ENCODE results near the gene RTL3. TPM values are rescaled to one million over a fixed set of nuclear protein-coding genes. Genes with fewer than 3 reads are reported as not detected.

Gene RTL3
- polyA plus RNA-seq, 2 of the 4 experiments (the other 2 are of a cell fraction), result not detected

DNA sequence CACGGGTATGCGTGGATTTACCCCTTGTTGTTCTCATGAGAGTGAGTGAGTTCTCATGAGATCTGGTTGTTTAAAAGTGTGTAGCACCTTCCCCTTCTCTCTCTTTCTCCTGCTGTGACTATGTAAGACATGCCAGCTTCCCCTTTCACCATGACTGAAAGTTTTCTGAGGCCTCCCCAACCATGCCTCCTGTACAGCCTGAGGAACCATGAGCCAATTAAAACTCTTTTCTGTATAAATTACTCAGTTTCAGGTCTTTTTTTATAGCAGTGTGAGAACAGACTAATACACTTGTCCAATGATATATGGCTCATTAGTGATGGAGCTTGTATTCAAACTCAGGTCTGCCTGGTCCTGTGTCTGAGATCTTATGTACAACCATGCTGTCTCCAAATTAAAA lies 28.5 kb upstream of the RTL3 start:
- Histone ChIP-seq H3K4me1 (no peaks in the 10 kb centered on the region), H3K9me3 (no peaks in the 10 kb centered on the region), H3K4me2 (no peak overlapping the region), H3K4me3 (no peak overlapping the region), H3K27ac (no peak overlapping the region)
- DNase-seq (ENCODE audit: low read depth in 1 of 2, low spot score in 1 of 2) (no peak), ATAC-seq (no peak), FAIRE-seq (no peak)
- POLR2A ChIA-PET, result no interaction called here
- TF ChIP-seq ZFP36 (IDR thresholded peaks at IDR 0.05; ENCODE audit: borderline replicate concordance, partially characterized antibody) (no peak), MYC (IDR thresholded peaks at IDR 0.05; ENCODE audit: borderline replicate concordance, low read length) (no peak), FOSB (CRISPR knock-in tag; IDR thresholded peaks at IDR 0.05) (no peak)
- 82% methylated on average over 2 of the region's 2 CpGs for WGBS (ENCODE audit: missing lambda C conversion rate)
- CTCF ChIA-PET, result no interaction called here

DNA sequence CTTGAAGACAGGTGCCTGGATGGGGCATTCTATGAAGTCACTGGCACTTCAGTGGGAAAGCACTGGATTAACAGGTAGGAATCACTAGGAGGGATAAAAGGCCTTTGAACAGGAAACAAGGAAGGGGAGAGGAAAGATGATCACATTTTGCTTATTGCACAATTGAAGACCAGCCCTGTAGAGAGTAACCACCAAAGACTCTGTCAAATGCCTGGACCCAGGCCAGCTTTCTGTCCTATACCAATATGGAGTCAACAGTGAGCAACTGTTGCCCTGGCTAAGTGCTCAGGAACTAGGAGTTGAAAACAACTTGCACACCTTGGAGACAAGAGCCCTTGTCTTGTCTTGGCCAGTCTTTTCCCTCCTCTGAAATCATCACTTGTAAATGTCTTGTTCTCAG lies 14.1 kb upstream of the RTL3 start:
- Histone ChIP-seq H3K27ac (no peak overlapping the region), H3K4me1 (no peaks in the 10 kb centered on the region), H3K4me2 (no peak overlapping the region), H3K4me3 (no peak overlapping the region), H3K9me3 (no peaks in the 10 kb centered on the region)
- FAIRE-seq (no peak), ATAC-seq (no peak), DNase-seq (ENCODE audit: low read depth in 1 of 2, low spot score in 1 of 2) (no peak)
- TF ChIP-seq ELK1 (IDR thresholded peaks at IDR 0.05; ENCODE audit: low read depth, low read length), result no peak
- no peak for TF ChIP-seq SREBF2 (IDR thresholded peaks at IDR 0.05)
- no peak for TF ChIP-seq HMGXB4 (CRISPR knock-in tag; IDR thresholded peaks at IDR 0.05; ENCODE audit: borderline replicate concordance)
- TF ChIP-seq KDM1A (IDR thresholded peaks at IDR 0.05; ENCODE audit: low read depth), result no peak
- TF ChIP-seq TFCP2L1 (CRISPR knock-in tag; IDR thresholded peaks at IDR 0.05), result no peak
- TF ChIP-seq, protein P1, sequence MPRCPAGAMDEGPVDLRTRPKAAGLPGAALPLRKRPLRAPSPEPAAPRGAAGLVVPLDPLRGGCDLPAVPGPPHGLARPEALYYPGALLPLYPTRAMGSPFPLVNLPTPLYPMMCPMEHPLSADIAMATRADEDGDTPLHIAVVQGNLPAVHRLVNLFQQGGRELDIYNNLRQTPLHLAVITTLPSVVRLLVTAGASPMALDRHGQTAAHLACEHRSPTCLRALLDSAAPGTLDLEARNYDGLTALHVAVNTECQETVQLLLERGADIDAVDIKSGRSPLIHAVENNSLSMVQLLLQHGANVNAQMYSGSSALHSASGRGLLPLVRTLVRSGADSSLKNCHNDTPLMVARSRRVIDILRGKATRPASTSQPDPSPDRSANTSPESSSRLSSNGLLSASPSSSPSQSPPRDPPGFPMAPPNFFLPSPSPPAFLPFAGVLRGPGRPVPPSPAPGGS (IDR thresholded peaks at IDR 0.05), result no peak
- no peak for TF ChIP-seq HDAC2 (IDR thresholded peaks at IDR 0.05)
- no peak for TF ChIP-seq FOSL2 (IDR thresholded peaks at IDR 0.05)
- TF ChIP-seq FOSL2 (CRISPR knock-in tag; IDR thresholded peaks at IDR 0.05), result no peak
- ChIA-PET CTCF (no interaction called here), POLR2A (no interaction called here)

DNA sequence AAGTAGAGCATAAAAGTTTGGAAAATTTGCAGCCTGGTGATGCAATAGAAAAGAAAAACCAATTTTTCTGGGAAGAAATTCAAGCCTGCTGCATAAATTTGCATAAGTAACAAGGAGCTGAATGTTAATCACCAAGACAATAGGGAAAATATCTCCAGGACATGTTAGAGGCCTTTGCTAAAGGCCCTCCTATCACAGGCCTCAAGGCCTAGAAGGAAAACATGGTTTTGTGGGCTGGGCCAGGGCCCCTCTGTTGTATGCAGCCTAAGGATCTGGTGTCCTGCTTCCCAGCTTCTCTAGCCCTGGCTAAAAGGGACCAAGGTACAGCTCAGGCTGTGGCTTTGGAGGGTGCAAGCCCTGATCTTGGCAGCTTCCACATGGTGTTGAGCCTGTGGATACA lies 6.2 kb upstream of the RTL3 start:
- no peak for ATAC-seq
- Histone ChIP-seq H3K4me3 (no peak overlapping the region), H3K4me1 (no peaks in the 10 kb centered on the region), H3K4me2 (no peak overlapping the region), H3K27ac (no peak overlapping the region), H3K9me3 (no peaks in the 10 kb centered on the region)
- no peak for FAIRE-seq
- TF ChIP-seq NPAS2 (CRISPR knock-in tag; IDR thresholded peaks at IDR 0.05; ENCODE audit: borderline replicate concordance) (no peak), FOXS1 (CRISPR knock-in tag; IDR thresholded peaks at IDR 0.05) (no peak), FOSL2 (IDR thresholded peaks at IDR 0.05) (no peak), FOSL2 (CRISPR knock-in tag; IDR thresholded peaks at IDR 0.05) (no peak), HOXB13 (CRISPR knock-in tag; IDR thresholded peaks at IDR 0.05; ENCODE audit: low read depth) (no peak), CHD4 (IDR thresholded peaks at IDR 0.05; ENCODE audit: borderline replicate concordance) (no peak), EP300 (IDR thresholded peaks at IDR 0.05) (no peak), ZNF302 (CRISPR knock-in tag; IDR thresholded peaks at IDR 0.05) (no peak), RARB (CRISPR knock-in tag; IDR thresholded peaks at IDR 0.05) (no peak), CEBPB (IDR thresholded peaks at IDR 0.05) (no peak), E2F6 (IDR thresholded peaks at IDR 0.05; ENCODE audit: borderline replicate concordance, low read depth) (no peak), ZC3H11A (IDR thresholded peaks at IDR 0.05) (no peak), MYC (IDR thresholded peaks at IDR 0.05; ENCODE audit: borderline replicate concordance, low read length) (no peak), POLR2A (IDR thresholded peaks at IDR 0.05; ENCODE audit: low read length) (no peak), ELK1 (IDR thresholded peaks at IDR 0.05; ENCODE audit: low read depth, low read length) (no peak), SMC3 (IDR thresholded peaks at IDR 0.05) (no peak), JUNB (IDR thresholded peaks at IDR 0.05) (no peak), PHF8 (IDR thresholded peaks at IDR 0.05; ENCODE audit: borderline replicate concordance, low read depth) (no peak)
- DNase-seq (ENCODE audit: low read depth in 1 of 2, low spot score in 1 of 2), result no peak
- CTCF ChIA-PET, result no interaction called here
- POLR2A ChIA-PET, result no interaction called here
